Measurements from ENCODE around the gene ATP6AP1.

DNA sequence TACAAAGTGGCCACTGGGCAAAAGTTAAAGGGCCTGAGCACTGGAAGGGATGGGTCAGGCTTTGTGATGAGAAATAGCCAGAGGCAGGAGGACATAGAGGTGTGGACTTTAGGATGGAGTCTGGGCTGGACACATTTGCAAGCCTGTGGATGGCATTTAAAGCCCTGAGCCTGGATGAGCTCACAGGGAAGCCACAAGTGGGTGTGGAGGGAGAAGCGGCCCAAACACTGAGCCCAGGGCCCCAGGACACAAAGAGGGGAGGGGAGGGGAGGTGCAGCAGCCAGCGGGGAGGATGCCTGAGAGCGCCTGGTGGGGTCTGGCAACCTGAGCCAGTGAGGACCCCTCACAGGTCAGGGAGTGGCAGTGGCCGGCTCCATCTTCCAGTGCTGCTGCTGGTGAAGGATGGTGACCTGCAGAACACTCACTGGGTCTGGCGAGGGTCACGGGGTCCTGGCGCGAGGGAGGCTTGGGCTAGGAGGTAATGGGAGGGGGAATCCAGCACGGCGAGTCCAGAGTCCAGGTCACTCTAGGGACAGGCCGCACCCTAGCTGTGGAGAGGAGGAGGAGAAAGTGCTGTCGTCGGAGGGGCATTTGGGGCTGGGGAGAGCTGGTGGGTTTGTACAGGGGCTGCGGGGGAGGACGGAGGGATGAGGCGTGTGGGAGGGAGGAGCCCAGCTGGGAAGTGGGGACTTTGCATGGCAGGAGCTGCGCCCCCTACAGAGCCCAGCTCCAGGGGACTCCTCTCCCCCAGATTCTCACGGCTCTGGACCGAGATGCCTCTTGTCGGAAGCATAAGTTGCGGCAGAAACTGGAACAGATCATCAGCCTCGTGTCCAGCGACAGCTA, 43.6 kb downstream of the ATP6AP1 start:
- TF ChIP-seq, protein P1, sequence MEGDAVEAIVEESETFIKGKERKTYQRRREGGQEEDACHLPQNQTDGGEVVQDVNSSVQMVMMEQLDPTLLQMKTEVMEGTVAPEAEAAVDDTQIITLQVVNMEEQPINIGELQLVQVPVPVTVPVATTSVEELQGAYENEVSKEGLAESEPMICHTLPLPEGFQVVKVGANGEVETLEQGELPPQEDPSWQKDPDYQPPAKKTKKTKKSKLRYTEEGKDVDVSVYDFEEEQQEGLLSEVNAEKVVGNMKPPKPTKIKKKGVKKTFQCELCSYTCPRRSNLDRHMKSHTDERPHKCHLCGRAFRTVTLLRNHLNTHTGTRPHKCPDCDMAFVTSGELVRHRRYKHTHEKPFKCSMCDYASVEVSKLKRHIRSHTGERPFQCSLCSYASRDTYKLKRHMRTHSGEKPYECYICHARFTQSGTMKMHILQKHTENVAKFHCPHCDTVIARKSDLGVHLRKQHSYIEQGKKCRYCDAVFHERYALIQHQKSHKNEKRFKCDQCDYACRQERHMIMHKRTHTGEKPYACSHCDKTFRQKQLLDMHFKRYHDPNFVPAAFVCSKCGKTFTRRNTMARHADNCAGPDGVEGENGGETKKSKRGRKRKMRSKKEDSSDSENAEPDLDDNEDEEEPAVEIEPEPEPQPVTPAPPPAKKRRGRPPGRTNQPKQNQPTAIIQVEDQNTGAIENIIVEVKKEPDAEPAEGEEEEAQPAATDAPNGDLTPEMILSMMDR (IDR thresholded peaks at IDR 0.05 in 2 of 3, conservative IDR thresholded peaks at IDR 0.05 in 1 of 3; ENCODE audit: insufficient read depth in 2 of 3, low read depth in 1 of 3, low read length in 3 of 3), result no peak
- TF ChIP-seq, protein P2, sequence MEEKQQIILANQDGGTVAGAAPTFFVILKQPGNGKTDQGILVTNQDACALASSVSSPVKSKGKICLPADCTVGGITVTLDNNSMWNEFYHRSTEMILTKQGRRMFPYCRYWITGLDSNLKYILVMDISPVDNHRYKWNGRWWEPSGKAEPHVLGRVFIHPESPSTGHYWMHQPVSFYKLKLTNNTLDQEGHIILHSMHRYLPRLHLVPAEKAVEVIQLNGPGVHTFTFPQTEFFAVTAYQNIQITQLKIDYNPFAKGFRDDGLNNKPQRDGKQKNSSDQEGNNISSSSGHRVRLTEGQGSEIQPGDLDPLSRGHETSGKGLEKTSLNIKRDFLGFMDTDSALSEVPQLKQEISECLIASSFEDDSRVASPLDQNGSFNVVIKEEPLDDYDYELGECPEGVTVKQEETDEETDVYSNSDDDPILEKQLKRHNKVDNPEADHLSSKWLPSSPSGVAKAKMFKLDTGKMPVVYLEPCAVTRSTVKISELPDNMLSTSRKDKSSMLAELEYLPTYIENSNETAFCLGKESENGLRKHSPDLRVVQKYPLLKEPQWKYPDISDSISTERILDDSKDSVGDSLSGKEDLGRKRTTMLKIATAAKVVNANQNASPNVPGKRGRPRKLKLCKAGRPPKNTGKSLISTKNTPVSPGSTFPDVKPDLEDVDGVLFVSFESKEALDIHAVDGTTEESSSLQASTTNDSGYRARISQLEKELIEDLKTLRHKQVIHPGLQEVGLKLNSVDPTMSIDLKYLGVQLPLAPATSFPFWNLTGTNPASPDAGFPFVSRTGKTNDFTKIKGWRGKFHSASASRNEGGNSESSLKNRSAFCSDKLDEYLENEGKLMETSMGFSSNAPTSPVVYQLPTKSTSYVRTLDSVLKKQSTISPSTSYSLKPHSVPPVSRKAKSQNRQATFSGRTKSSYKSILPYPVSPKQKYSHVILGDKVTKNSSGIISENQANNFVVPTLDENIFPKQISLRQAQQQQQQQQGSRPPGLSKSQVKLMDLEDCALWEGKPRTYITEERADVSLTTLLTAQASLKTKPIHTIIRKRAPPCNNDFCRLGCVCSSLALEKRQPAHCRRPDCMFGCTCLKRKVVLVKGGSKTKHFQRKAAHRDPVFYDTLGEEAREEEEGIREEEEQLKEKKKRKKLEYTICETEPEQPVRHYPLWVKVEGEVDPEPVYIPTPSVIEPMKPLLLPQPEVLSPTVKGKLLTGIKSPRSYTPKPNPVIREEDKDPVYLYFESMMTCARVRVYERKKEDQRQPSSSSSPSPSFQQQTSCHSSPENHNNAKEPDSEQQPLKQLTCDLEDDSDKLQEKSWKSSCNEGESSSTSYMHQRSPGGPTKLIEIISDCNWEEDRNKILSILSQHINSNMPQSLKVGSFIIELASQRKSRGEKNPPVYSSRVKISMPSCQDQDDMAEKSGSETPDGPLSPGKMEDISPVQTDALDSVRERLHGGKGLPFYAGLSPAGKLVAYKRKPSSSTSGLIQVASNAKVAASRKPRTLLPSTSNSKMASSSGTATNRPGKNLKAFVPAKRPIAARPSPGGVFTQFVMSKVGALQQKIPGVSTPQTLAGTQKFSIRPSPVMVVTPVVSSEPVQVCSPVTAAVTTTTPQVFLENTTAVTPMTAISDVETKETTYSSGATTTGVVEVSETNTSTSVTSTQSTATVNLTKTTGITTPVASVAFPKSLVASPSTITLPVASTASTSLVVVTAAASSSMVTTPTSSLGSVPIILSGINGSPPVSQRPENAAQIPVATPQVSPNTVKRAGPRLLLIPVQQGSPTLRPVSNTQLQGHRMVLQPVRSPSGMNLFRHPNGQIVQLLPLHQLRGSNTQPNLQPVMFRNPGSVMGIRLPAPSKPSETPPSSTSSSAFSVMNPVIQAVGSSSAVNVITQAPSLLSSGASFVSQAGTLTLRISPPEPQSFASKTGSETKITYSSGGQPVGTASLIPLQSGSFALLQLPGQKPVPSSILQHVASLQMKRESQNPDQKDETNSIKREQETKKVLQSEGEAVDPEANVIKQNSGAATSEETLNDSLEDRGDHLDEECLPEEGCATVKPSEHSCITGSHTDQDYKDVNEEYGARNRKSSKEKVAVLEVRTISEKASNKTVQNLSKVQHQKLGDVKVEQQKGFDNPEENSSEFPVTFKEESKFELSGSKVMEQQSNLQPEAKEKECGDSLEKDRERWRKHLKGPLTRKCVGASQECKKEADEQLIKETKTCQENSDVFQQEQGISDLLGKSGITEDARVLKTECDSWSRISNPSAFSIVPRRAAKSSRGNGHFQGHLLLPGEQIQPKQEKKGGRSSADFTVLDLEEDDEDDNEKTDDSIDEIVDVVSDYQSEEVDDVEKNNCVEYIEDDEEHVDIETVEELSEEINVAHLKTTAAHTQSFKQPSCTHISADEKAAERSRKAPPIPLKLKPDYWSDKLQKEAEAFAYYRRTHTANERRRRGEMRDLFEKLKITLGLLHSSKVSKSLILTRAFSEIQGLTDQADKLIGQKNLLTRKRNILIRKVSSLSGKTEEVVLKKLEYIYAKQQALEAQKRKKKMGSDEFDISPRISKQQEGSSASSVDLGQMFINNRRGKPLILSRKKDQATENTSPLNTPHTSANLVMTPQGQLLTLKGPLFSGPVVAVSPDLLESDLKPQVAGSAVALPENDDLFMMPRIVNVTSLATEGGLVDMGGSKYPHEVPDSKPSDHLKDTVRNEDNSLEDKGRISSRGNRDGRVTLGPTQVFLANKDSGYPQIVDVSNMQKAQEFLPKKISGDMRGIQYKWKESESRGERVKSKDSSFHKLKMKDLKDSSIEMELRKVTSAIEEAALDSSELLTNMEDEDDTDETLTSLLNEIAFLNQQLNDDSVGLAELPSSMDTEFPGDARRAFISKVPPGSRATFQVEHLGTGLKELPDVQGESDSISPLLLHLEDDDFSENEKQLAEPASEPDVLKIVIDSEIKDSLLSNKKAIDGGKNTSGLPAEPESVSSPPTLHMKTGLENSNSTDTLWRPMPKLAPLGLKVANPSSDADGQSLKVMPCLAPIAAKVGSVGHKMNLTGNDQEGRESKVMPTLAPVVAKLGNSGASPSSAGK (IDR thresholded peaks at IDR 0.05), result no peak
- no peak for TF ChIP-seq GABPA (tag; conservative IDR thresholded peaks at IDR 0.05; ENCODE audit: low read depth)
- no peak for TF ChIP-seq SMARCA4 (IDR thresholded peaks at IDR 0.05)
- no peak for TF ChIP-seq CHD1 (IDR thresholded peaks at IDR 0.05; ENCODE audit: low read length)
- TF ChIP-seq, protein P3, sequence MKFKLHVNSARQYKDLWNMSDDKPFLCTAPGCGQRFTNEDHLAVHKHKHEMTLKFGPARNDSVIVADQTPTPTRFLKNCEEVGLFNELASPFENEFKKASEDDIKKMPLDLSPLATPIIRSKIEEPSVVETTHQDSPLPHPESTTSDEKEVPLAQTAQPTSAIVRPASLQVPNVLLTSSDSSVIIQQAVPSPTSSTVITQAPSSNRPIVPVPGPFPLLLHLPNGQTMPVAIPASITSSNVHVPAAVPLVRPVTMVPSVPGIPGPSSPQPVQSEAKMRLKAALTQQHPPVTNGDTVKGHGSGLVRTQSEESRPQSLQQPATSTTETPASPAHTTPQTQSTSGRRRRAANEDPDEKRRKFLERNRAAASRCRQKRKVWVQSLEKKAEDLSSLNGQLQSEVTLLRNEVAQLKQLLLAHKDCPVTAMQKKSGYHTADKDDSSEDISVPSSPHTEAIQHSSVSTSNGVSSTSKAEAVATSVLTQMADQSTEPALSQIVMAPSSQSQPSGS (CRISPR knock-in tag; IDR thresholded peaks at IDR 0.05), result no peak
- TF ChIP-seq POLR2A (conservative IDR thresholded peaks at IDR 0.05), result no peak
- TF ChIP-seq SMARCC2 (IDR thresholded peaks at IDR 0.05; ENCODE audit: low read depth), result no peak
- TF ChIP-seq POLR2B (IDR thresholded peaks at IDR 0.05; ENCODE audit: low read depth, partially characterized antibody), result no peak
- no peak for TF ChIP-seq SP1 (CRISPR knock-in tag; IDR thresholded peaks at IDR 0.05)
- TF ChIP-seq RAD21 (CRISPR knock-in tag; conservative IDR thresholded peaks at IDR 0.05 in 1 of 2, IDR thresholded peaks at IDR 0.05 in 1 of 2), result no peak
- TF ChIP-seq MAZ (CRISPR knock-in tag; conservative IDR thresholded peaks at IDR 0.05 in 1 of 2, IDR thresholded peaks at IDR 0.05 in 1 of 2), result no peak

Data from K562 (cell line).